ENCODE measurements around the gene PLTP. TPM values are rescaled to one million over a fixed set of nuclear protein-coding genes. Genes with fewer than 3 reads are reported as not detected.

PLTP gene
- total and polyA plus RNA-seq, 2 of the 13 experiments (the other 11 are each of a cell fraction or from before 2014, with no cell fraction given) = 16.9 to 28.6 TPM

DNA sequence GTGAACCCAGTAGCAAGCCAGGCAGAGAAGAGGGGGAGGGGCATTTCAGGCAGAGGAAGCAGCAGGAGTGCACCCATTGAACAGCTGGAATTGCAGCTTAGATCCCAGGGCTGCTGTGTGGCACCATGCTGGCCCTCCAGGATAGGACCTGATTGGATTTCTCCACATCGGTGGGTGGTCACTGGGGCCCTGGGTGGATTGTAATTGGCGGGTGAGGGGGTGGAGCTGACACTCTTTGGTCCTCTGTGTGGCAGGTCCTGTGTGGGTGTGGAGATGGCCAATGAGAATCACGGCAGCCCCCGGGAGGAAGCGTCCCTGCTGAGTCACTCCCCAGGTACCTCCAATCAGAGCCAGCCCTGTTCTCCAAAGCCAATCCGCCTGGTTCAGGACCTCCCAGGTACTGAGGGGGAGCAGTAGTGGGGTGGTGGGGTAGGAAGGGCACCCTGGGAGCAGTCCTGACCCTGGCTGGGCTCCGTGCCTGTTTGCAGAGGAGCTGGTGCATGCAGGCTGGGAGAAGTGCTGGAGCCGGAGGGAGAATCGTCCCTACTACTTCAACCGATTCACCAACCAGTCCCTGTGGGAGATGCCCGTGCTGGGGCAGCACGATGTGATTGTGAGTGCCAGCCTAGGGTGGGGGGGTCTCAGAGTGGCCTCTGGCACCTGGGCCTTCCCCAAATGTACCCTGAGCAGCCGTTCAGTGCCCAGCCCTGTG is 26.9 kb upstream of the PLTP start (continued):
- TF ChIP-seq RORA (CRISPR knock-in tag; IDR thresholded peaks at IDR 0.05) (no peak), ZMAT3 (CRISPR knock-in tag; conservative IDR thresholded peaks at IDR 0.05) (no peak), NRL (CRISPR knock-in tag; IDR thresholded peaks at IDR 0.05; ENCODE audit: borderline replicate concordance) (0 out of 2 replicates have a peak, but pooled peaks have one; percentile 18), ZNF891 (CRISPR knock-in tag; IDR thresholded peaks at IDR 0.05) (no peak), MED8 (CRISPR knock-in tag; IDR thresholded peaks at IDR 0.05; ENCODE audit: insufficient replicate concordance) (no peak), MEIS2 (CRISPR knock-in tag; IDR thresholded peaks at IDR 0.05) (no peak), ZNF296 (CRISPR knock-in tag; conservative IDR thresholded peaks at IDR 0.05) (0 out of 2 replicates have a peak, but pooled peaks have one; percentile 45), MED13 (CRISPR knock-in tag; IDR thresholded peaks at IDR 0.05) (no peak), ZNF367 (CRISPR knock-in tag; IDR thresholded peaks at IDR 0.05; ENCODE audit: borderline replicate concordance) (no peak), YEATS4 (CRISPR knock-in tag; IDR thresholded peaks at IDR 0.05; ENCODE audit: borderline replicate concordance) (no peak), HNRNPH1 (optimal IDR thresholded peaks at IDR 0.05; ENCODE audit: low read depth, low read length) (no peak), ZFP82 (CRISPR knock-in tag; IDR thresholded peaks at IDR 0.05; ENCODE audit: borderline replicate concordance) (no peak)
- TF ChIP-seq, protein P1, sequence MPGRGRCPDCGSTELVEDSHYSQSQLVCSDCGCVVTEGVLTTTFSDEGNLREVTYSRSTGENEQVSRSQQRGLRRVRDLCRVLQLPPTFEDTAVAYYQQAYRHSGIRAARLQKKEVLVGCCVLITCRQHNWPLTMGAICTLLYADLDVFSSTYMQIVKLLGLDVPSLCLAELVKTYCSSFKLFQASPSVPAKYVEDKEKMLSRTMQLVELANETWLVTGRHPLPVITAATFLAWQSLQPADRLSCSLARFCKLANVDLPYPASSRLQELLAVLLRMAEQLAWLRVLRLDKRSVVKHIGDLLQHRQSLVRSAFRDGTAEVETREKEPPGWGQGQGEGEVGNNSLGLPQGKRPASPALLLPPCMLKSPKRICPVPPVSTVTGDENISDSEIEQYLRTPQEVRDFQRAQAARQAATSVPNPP (CRISPR knock-in tag; IDR thresholded peaks at IDR 0.05) = no peak
- TF ChIP-seq, protein P2, sequence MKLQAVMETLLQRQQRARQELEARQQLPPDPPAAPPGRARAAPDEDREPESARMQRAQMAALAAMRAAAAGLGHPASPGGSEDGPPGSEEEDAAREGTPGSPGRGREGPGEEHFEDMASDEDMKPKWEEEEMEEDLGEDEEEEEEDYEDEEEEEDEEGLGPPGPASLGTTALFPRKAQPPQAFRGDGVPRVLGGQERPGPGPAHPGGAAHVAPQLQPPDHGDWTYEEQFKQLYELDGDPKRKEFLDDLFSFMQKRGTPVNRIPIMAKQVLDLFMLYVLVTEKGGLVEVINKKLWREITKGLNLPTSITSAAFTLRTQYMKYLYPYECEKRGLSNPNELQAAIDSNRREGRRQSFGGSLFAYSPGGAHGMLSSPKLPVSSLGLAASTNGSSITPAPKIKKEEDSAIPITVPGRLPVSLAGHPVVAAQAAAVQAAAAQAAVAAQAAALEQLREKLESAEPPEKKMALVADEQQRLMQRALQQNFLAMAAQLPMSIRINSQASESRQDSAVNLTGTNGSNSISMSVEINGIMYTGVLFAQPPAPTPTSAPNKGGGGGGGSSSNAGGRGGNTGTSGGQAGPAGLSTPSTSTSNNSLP (IDR thresholded peaks at IDR 0.05; ENCODE audit: low read depth, low read length) = no peak
- TF ChIP-seq, protein P3, sequence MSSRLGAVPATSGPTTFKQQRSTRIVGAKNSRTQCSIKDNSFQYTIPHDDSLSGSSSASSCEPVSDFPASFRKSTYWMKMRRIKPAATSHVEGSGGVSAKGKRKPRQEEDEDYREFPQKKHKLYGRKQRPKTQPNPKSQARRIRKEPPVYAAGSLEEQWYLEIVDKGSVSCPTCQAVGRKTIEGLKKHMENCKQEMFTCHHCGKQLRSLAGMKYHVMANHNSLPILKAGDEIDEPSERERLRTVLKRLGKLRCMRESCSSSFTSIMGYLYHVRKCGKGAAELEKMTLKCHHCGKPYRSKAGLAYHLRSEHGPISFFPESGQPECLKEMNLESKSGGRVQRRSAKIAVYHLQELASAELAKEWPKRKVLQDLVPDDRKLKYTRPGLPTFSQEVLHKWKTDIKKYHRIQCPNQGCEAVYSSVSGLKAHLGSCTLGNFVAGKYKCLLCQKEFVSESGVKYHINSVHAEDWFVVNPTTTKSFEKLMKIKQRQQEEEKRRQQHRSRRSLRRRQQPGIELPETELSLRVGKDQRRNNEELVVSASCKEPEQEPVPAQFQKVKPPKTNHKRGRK (CRISPR knock-in tag; IDR thresholded peaks at IDR 0.05) = no peak

Measured in HepG2 (cell line).